Transverse colon (tissue), 4 donors: ENCODE results near the gene PKP3. TPM values are rescaled to one million over a fixed set of nuclear protein-coding genes. Genes with fewer than 3 reads are reported as not detected.

Source experiments
- DNase-seq: peaks from one replicate; pipeline ENCODE4 v3.0.0-alpha.2; 2019
- H3K27ac ChIP-seq, 4 donors: fragments of 200-600 bp; sonication (generic); 2 replicates each; pipeline ENCODE4 v1.5.1; 2016 to 2018; ENCODE audit warnings: inconsistent platforms in 4 of 4
- H3K27me3 ChIP-seq: fragments of 200-600 bp; sonication (generic); 2 replicates; pipeline ENCODE4 v1.5.1; 2017; ENCODE audit warnings: inconsistent platforms
- H3K36me3 ChIP-seq, 4 donors: fragments of 200-600 bp; sonication (generic); 2 replicates each; pipeline ENCODE4 v1.5.1; 2017 to 2019; ENCODE audit warnings: inconsistent platforms in 4 of 4
- H3K4me1 ChIP-seq, 4 donors: fragments of 200-600 bp; sonication (generic); 2 replicates each; pipeline ENCODE4 v1.5.1; 2017 to 2020; ENCODE audit warnings: inconsistent platforms in 4 of 4
- H3K4me3 ChIP-seq, 4 donors: fragments of 200-600 bp; sonication (generic); 1 replicate in 1 of 4; 2 replicates in 3 of 4; pipeline versions ENCODE4 v1.5.1 to v1.6.1; 2017 to 2019; ENCODE audit warnings: inconsistent platforms in 4 of 4
- H3K9me3 ChIP-seq, 2 donors: fragments of 200-600 bp; sonication (generic); 2 replicates each; pipeline ENCODE4 v1.5.1; 2017 to 2019; ENCODE audit warnings: inconsistent platforms in 2 of 2
- CTCF ChIP-seq, 5 experiments: fragments of 200-600 bp in 3 of 5; fragments of 450-650 bp in 2 of 5; sonication (generic) in 3 of 5; IDR thresholded peaks; 1 replicate in 2 of 5; 2 replicates in 3 of 5; pipeline ENCODE4 v1.5.1; 2016 to 2017; ENCODE audit warnings: antibody characterized with exemption in 5 of 5, inconsistent platforms in 3 of 5, mild to moderate bottlenecking in 2 of 5, moderate library complexity in 1 of 5
- EP300 ChIP-seq: sonication (generic); formaldehyde crosslinking; IDR thresholded peaks from one replicate; pipeline ENCODE4 v1.6.1; 2017; ENCODE audit warnings: antibody characterized with exemption, low read depth
- POLR2A ChIP-seq: fragments of 450-650 bp; IDR thresholded peaks from one replicate; pipeline ENCODE4 v1.6.1; 2016; ENCODE audit warnings: antibody characterized with exemption, mild to moderate bottlenecking, moderate library complexity
- POLR2AphosphoS5 ChIP-seq, 3 donors: sonication (generic); formaldehyde crosslinking; IDR thresholded peaks; one replicate each; pipeline ENCODE4 v1.6.1; 2016; ENCODE audit warnings: antibody characterized with exemption in 3 of 3
- WGBS, 2 donors: methylation state at CpG; one replicate each; pipeline ENCODE4 v1.1.5; 2018; ENCODE audit warnings: low coverage in 1 of 2; 5-methylcytosine and 5-hydroxymethylcytosine counted together
- in situ Hi-C, 4 donors: fragments of 200-750 bp; cut with MboI; loops; one replicate each; pipeline versions ENCODE4 v1.15.0 to v1.15.1; 2017; ENCODE audit warnings: low sequenced_read_pairs in 3 of 4, low pct_ligation_motif_present in 1 of 4, low pct_unique_long_range_greater_than_20kb in 1 of 4
- intact Hi-C: fragments of 100-400 bp; cut with DNase I; formaldehyde crosslinking; loops from one replicate; pipeline ENCODE4 v1.15.1; 2023; ENCODE audit warnings: low total_unique reads
- small RNA-seq, 4 donors: library from RNA; depleted of rRNA; stranded (forward); fragments of <200 nt; gene quantifications; one replicate each; pipeline ENCODE3, GENCODE V24; 2016
- total RNA-seq, 4 donors: library from RNA; depleted of rRNA; stranded (reverse); fragments of >200 nt; gene quantifications; one replicate each; pipeline ENCODE4 v1.1.0, GENCODE V29; 2016

Gene PKP3
- total RNA-seq, 4 donors from 2014 or later, result 159 to 359 (median 200) TPM

GRCh38 chr11:453564-453963 is 59.6 kb downstream of the PKP3 start:
- intact Hi-C loops, result loop anchor here (10.0 kb wide), 1 partner anchor 51 kb away; the partner anchor contains the start of gene RNH1
- no peak for TF ChIP-seq POLR2A
- no peak for TF ChIP-seq EP300
- no peak for TF ChIP-seq POLR2AphosphoS5 (IDR thresholded peaks at IDR 0.05)
- TF ChIP-seq CTCF (IDR thresholded peaks at IDR 0.05), result no peak

GRCh38 chr11:454043-454442 is 60.0 kb downstream of the PKP3 start:
- no peak overlapping the region for H3K4me3 ChIP-seq
- intact Hi-C loops (loop anchor here (10.0 kb wide), 1 partner anchor 51 kb away; the partner anchor contains the start of gene RNH1), in situ Hi-C loops (loop anchor here in 1 of 4 donors (10.0 kb wide), 1 partner anchor 49 kb away; no protein-coding TSS in a partner anchor)
- H3K9me3 ChIP-seq, result no peaks in the 10 kb centered on the region
- peaks cover 12 to 20% (median 16%) of the 10 kb centered on the region in 4 donors for H3K4me1 ChIP-seq
- H3K27ac ChIP-seq, result no peak overlapping the region
- no peak for DNase-seq
- TF ChIP-seq POLR2AphosphoS5 (IDR thresholded peaks at IDR 0.05) (no peak), EP300 (no peak), CTCF (IDR thresholded peaks at IDR 0.05) (no peak), POLR2A (no peak)
- no peaks in the 10 kb centered on the region for H3K27me3 ChIP-seq
- H3K36me3 ChIP-seq, result no peaks in the 10 kb centered on the region
- 91 to 100% methylated on average over 2 to 9 of the region's 9 CpGs for WGBS, 2 donors

More at GRCh38 chr11:453564-453963, 59.6 kb downstream of the PKP3 start:
- no peaks in the 10 kb centered on the region for H3K36me3 ChIP-seq
- in situ Hi-C loops, result loop anchor here in 1 of 4 donors (10.0 kb wide), 1 partner anchor 49 kb away; no protein-coding TSS in a partner anchor
- peaks cover 16 to 25% (median 18%) of the 10 kb centered on the region in 4 donors for H3K4me1 ChIP-seq
- no peak overlapping the region for H3K27ac ChIP-seq
- H3K9me3 ChIP-seq, result no peaks in the 10 kb centered on the region
- no peak for DNase-seq
- 85% methylated on average over 13 of the region's 13 CpGs; no CpG with 5 or more reads in 1 of the 2 donors for WGBS, 2 donors
- no peaks in the 10 kb centered on the region for H3K27me3 ChIP-seq
- no peak overlapping the region for H3K4me3 ChIP-seq

Small RNA genes lying within 50 kb of the gene (small RNA-seq; reads per million reads assigned to genes)
- 0 reads per million in 4 donors for gene RN7SL838P

Other genes with a start within 250 kb of the PKP3 start
- not detected for gene SCGB1C1, start 201.1 kb upstream of the PKP3 start, total RNA-seq
- 100 to 1,000 TPM in 1 of 4 donors, 10 to 100 TPM in 3; 31.8 to 111 (median 36.6) TPM for gene BET1L, start 186.8 kb upstream of the PKP3 start, total RNA-seq
- 100 to 1,000 TPM in 2 of 4 donors, 10 to 100 TPM in 2; 59.2 to 145 (median 93.8) TPM for gene RIC8A, start 186.5 kb upstream of the PKP3 start, total RNA-seq
- 10 to 100 TPM in 3 of 4 donors, 1 to 10 TPM in 1; 7.2 to 27.9 (median 20.6) TPM for gene SIRT3, start 157.9 kb upstream of the PKP3 start, total RNA-seq
- 10 to 100 TPM; 23.2 to 96.5 (median 52.2) TPM for gene PSMD13, start 157.2 kb upstream of the PKP3 start, total RNA-seq
- gene NLRP6, start 115.8 kb upstream of the PKP3 start, total RNA-seq, result 1 to 10 TPM in 2 of 4 donors, not detected in 2; 1.8 to 2.1 TPM
- 100 to 1,000 TPM in 1 of 4 donors, 10 to 100 TPM in 3; 15.4 to 117 (median 30.8) TPM for gene PGGHG, start 105.1 kb upstream of the PKP3 start, total RNA-seq
- not detected for gene IFITM5, start 94.7 kb upstream of the PKP3 start, total RNA-seq
- gene IFITM2, start 86.4 kb upstream of the PKP3 start, total RNA-seq, result 10 to 100 TPM; 19.1 to 78.6 (median 49.8) TPM
- gene IFITM1, start 80.2 kb upstream of the PKP3 start, total RNA-seq, result 100 to 1,000 TPM in 1 of 4 donors, 10 to 100 TPM in 3; 19.9 to 109 (median 60.5) TPM
- 100 to 1,000 TPM in 3 of 4 donors, 10 to 100 TPM in 1; 88.2 to 139 (median 123) TPM for gene IFITM3, start 73.3 kb upstream of the PKP3 start, total RNA-seq
- 1 to 10 TPM in 2 of 4 donors, under 1 TPM in 1, not detected in 1; 0.82 to 3.0 (median 1.3) TPM for gene B4GALNT4, start 24.7 kb upstream of the PKP3 start, total RNA-seq
- 100 to 1,000 TPM; 107 to 344 (median 148) TPM for gene SIGIRR, start 20.8 kb downstream of the PKP3 start, total RNA-seq
- gene ANO9, start 47.8 kb downstream of the PKP3 start, total RNA-seq, result 100 to 1,000 TPM; 117 to 490 (median 296) TPM
- gene PTDSS2, start 56.1 kb downstream of the PKP3 start, total RNA-seq, result 100 to 1,000 TPM in 2 of 4 donors, 10 to 100 TPM in 2; 28.5 to 264 (median 76.0) TPM
- gene RNH1, start 113.0 kb downstream of the PKP3 start, total RNA-seq, result 100 to 1,000 TPM; 151 to 309 (median 198) TPM
- 10 to 100 TPM; 31.0 to 57.1 (median 33.9) TPM for gene HRAS, start 141.4 kb downstream of the PKP3 start, total RNA-seq
- 1 to 10 TPM; 2.3 to 8.4 (median 3.1) TPM for gene LRRC56, start 143.3 kb downstream of the PKP3 start, total RNA-seq
- 10 to 100 TPM; 14.8 to 89.0 (median 16.6) TPM for gene LMNTD2, start 166.5 kb downstream of the PKP3 start, total RNA-seq
- gene RASSF7, start 166.8 kb downstream of the PKP3 start, total RNA-seq, result 100 to 1,000 TPM; 131 to 247 (median 213) TPM
- 10 to 100 TPM; 28.4 to 60.6 (median 43.2) TPM for gene PHRF1, start 182.3 kb downstream of the PKP3 start, total RNA-seq
- gene IRF7, start 221.7 kb downstream of the PKP3 start, total RNA-seq, result 100 to 1,000 TPM in 1 of 4 donors, 10 to 100 TPM in 3; 40.4 to 122 (median 49.9) TPM
- 1,000 to 10,000 TPM in 1 of 4 donors, 100 to 1,000 TPM in 3; 256 to 1,063 (median 597) TPM for gene CDHR5, start 230.7 kb downstream of the PKP3 start, total RNA-seq
- gene SCT, start 233.0 kb downstream of the PKP3 start, total RNA-seq, result not detected
- not detected for gene DRD4, start 243.1 kb downstream of the PKP3 start, total RNA-seq